HepG2 (cell line): ENCODE data around the gene DIP2C. TPM values are rescaled to one million over a fixed set of nuclear protein-coding genes. Genes with fewer than 3 reads are reported as not detected.

Source experiments
- ATAC-seq: fragments of 200-7000 bp; cut with Tn5 transposase; 3 replicates; pipeline ENCODE4 v1.9.1; 2020; ENCODE audit warnings: mild to moderate bottlenecking, moderate library complexity
- BruUV-seq: library from RNA; stranded (reverse); fragments of 400-500 nt; replicated peaks from 2 replicates; lab custom pipeline; 2021; lab: Mats Ljungman, UMichigan
- CTCF ChIA-PET: fragments of 300-600 bp; formaldehyde crosslinking; extraction: SDS; loops from one replicate; lab custom pipeline; 2021; ENCODE audit warnings: low total read pairs, inconsistent platforms, low intra/inter-chr PET ratio; lab: Yijun Ruan, JAX
- POLR2A ChIA-PET: fragments of 350-600 bp; sonication (Branson Sonifier 250); formaldehyde crosslinking; loops from one replicate; lab custom pipeline; 2020; ENCODE audit warnings: antibody characterized with exemption, inconsistent platforms; lab: Yijun Ruan, JAX
- DNase-seq: peaks from one replicate; pipeline ENCODE4 v3.0.0-alpha.2; 2015; ENCODE audit warnings: low spot score
- FAIRE-seq: peaks from 3 replicates; lab custom pipeline; 2011; peaks lifted over from hg19 to GRCh38; lab: Jason Lieb, UNC
- H2AFZ ChIP-seq: one replicate; pipeline ENCODE4 v1.6.1; 2011; ENCODE audit warnings: low read length, inconsistent platforms
- H3K27ac ChIP-seq: fragments of 300-600 bp; 3 replicates; pipeline ENCODE4 v1.8.0; 2011; ENCODE audit warnings: mixed run types, mild to moderate bottlenecking, mixed read lengths, low read length, inconsistent platforms; ENCODE audit not compliant: insufficient read depth; ENCODE audit errors: extremely low read length
- H3K27me3 ChIP-seq, 2 experiments: fragments of 200-600 bp in 1 of 2; 2 replicates in 1 of 2; 3 replicates in 1 of 2; pipeline versions ENCODE4 v1.6.0 to v1.8.0; 2011; ENCODE audit warnings: low read length in 2 of 2, mild to moderate bottlenecking in 2 of 2, moderate library complexity in 2 of 2, inconsistent platforms in 1 of 2; ENCODE audit not compliant: insufficient read depth in 2 of 2, control insufficient read depth in 1 of 2
- H3K36me3 ChIP-seq, 2 experiments: fragments of 200-600 bp in 1 of 2; replicated peaks in 1 of 2; 2 replicates in 1 of 2; 3 replicates in 1 of 2; pipeline versions ENCODE4 v1.5.1 to v1.8.0; 2011; ENCODE audit warnings: low read length in 2 of 2, inconsistent platforms in 1 of 2; ENCODE audit not compliant: insufficient read depth in 2 of 2, control insufficient read depth in 1 of 2
- H3K4me1 ChIP-seq: 2 replicates; pipeline ENCODE4 v1.5.1; 2012; ENCODE audit warnings: low read length, inconsistent platforms; ENCODE audit not compliant: insufficient read depth
- H3K4me2 ChIP-seq: 2 replicates; pipeline ENCODE4 v1.6.0; 2011; ENCODE audit warnings: low read depth, low read length, inconsistent platforms
- H3K4me3 ChIP-seq, 3 experiments: fragments of 200-600 bp in 1 of 3; sonication (generic), shearing (Covaris generic) in 1 of 3; replicated peaks in 1 of 3; 2 replicates each; pipeline ENCODE4 v1.5.1; 2011 to 2016; ENCODE audit warnings: low read length in 3 of 3, inconsistent platforms in 2 of 3, low read depth in 2 of 3, mild to moderate bottlenecking in 2 of 3, control low read depth in 1 of 3, mixed read lengths in 1 of 3; ENCODE audit not compliant: insufficient read depth in 1 of 3
- H3K79me2 ChIP-seq: one replicate; pipeline ENCODE4 v1.6.1; 2011; ENCODE audit warnings: low read length, inconsistent platforms; ENCODE audit not compliant: insufficient read depth
- H3K9ac ChIP-seq: 2 replicates; pipeline ENCODE4 v1.6.0; 2011; ENCODE audit warnings: mild to moderate bottlenecking, low read depth, low read length, inconsistent platforms; ENCODE audit not compliant: insufficient read depth
- H3K9me3 ChIP-seq: 2 replicates; pipeline ENCODE4 v1.5.1; 2012; ENCODE audit warnings: mild to moderate bottlenecking, low read length
- H4K20me1 ChIP-seq: 2 replicates; pipeline ENCODE4 v1.6.0; 2011; ENCODE audit warnings: inconsistent platforms, mild to moderate bottlenecking, low read length, moderate library complexity; ENCODE audit not compliant: insufficient read depth
- ARID4A ChIP-seq: sonication (generic); formaldehyde crosslinking; IDR thresholded peaks from 2 replicates; pipeline ENCODE4 v1.5.0; 2020; ENCODE audit warnings: mild to moderate bottlenecking, missing genetic modification reagents, borderline replicate concordance
- CHD2 ChIP-seq: IDR thresholded peaks from 2 replicates; pipeline ENCODE4 v1.6.1; 2011; ENCODE audit warnings: low read depth, low read length, improper control_type of control experiment
- EHMT2 ChIP-seq: fragments of 200-600 bp; sonication (generic); IDR thresholded peaks from 2 replicates; pipeline ENCODE4 v1.7.0; 2017; ENCODE audit warnings: antibody characterized with exemption, low read depth, low read length, borderline replicate concordance
- GATAD2A ChIP-seq: IDR thresholded peaks from 2 replicates; pipeline ENCODE4 v1.6.1; 2016
- HOXA7 ChIP-seq: sonication (generic); formaldehyde crosslinking; IDR thresholded peaks from 2 replicates; pipeline ENCODE4 v1.8.1; 2022; ENCODE audit warnings: mild to moderate bottlenecking, missing genetic modification reagents, moderate library complexity
- JDP2 ChIP-seq: sonication (generic); formaldehyde crosslinking; IDR thresholded peaks from 2 replicates; pipeline ENCODE4 v1.8.1; 2022; ENCODE audit warnings: missing genetic modification reagents, borderline replicate concordance
- KDM6A ChIP-seq: IDR thresholded peaks from 2 replicates; pipeline ENCODE4 v1.6.1; 2016; ENCODE audit warnings: low read depth
- KMT2B ChIP-seq: IDR thresholded peaks from 2 replicates; pipeline ENCODE4 v1.6.1; 2016; ENCODE audit warnings: missing genetic modification reagents, missing compliant biosample characterization
- MEF2D ChIP-seq: sonication (generic); formaldehyde crosslinking; IDR thresholded peaks from 2 replicates; pipeline ENCODE4 v1.5.1; 2020; ENCODE audit warnings: mild to moderate bottlenecking, missing genetic modification reagents
- ONECUT2 ChIP-seq: sonication (generic); formaldehyde crosslinking; IDR thresholded peaks from 2 replicates; pipeline ENCODE4 v1.4.0; 2020; ENCODE audit warnings: missing genetic modification reagents
- POLR2A ChIP-seq, 2 experiments: IDR thresholded peaks; 2 replicates each; pipeline ENCODE4 v1.6.1; 2011; ENCODE audit warnings: low read depth in 2 of 2, low read length in 2 of 2, mild to moderate bottlenecking in 1 of 2, moderate library complexity in 1 of 2; ENCODE audit not compliant: insufficient read depth in 1 of 2
- PTBP1 ChIP-seq: fragments of 200-400 bp; formaldehyde crosslinking; IDR thresholded peaks from 2 replicates; pipeline ENCODE4 v1.6.1; 2018; ENCODE audit warnings: low read length, low read depth; ENCODE audit not compliant: poor library complexity, severe bottlenecking
- SMAD1 ChIP-seq: sonication (generic); formaldehyde crosslinking; IDR thresholded peaks from 2 replicates; pipeline ENCODE4 v1.4.0; 2020; ENCODE audit warnings: missing genetic modification reagents, low read depth, mild to moderate bottlenecking, borderline replicate concordance
- TFDP1 ChIP-seq: IDR thresholded peaks from 2 replicates; pipeline ENCODE4 v1.6.1; 2016; ENCODE audit warnings: missing compliant biosample characterization, missing genetic modification reagents, borderline replicate concordance
- U2AF2 ChIP-seq: fragments of 200-400 bp; formaldehyde crosslinking; IDR thresholded peaks from 2 replicates; pipeline ENCODE4 v1.6.1; 2017; ENCODE audit warnings: low read depth, mild to moderate bottlenecking, low read length
- ZNF570 ChIP-seq: sonication (generic); formaldehyde crosslinking; IDR thresholded peaks from 2 replicates; pipeline ENCODE4 v1.4.0; 2020; ENCODE audit warnings: mild to moderate bottlenecking, missing genetic modification reagents, borderline replicate concordance
- ZNF777 ChIP-seq: sonication (generic); formaldehyde crosslinking; IDR thresholded peaks from 2 replicates; pipeline ENCODE4 v1.4.0; 2020; ENCODE audit warnings: missing genetic modification reagents
- ZNF788 ChIP-seq: sonication (generic); formaldehyde crosslinking; IDR thresholded peaks from 2 replicates; pipeline ENCODE4 v1.5.0; 2020; ENCODE audit warnings: mild to moderate bottlenecking, missing genetic modification reagents, borderline replicate concordance
- ZNF879 ChIP-seq: sonication (generic); formaldehyde crosslinking; IDR thresholded peaks from 2 replicates; pipeline ENCODE4 v1.8.1; 2023; ENCODE audit warnings: missing genetic modification reagents
- WGBS: methylation state at CpG from one replicate; pipeline ENCODE4 v1.1.6; 2017; ENCODE audit warnings: low lambda C conversion rate; 5-methylcytosine and 5-hydroxymethylcytosine counted together
- in situ Hi-C: cut with HindIII; loops from 2 replicates; pipeline ENCODE4 v1.10.0; 2017; ENCODE audit warnings: low pct_unique_long_range_greater_than_20kb; ENCODE audit not compliant: extremely low pct_ligation_motif_present
- intact Hi-C: fragments of 100-400 bp; cut with micrococcal nuclease; formaldehyde crosslinking; loops from one replicate; pipeline ENCODE4 v1.10.0; 2022; ENCODE audit not compliant: unreplicated experiment
- polyA plus RNA-seq, 8 experiments: library from polyadenylated mRNA; depleted of rRNA in 3 of 8; stranded (reverse) in 7 of 8; unstranded in 1 of 8; fragments of >200 nt; fragmentation: Illumina TruSeq in 4 of 8; extraction: Trizol in 4 of 8; gene quantifications; 2 replicates each; pipeline versions ENCODE4 v1.2.1 to v1.2.3, GENCODE V29; 2011 to 2016; ENCODE audit warnings: low read depth in 4 of 8, missing spikeins in 1 of 8, mixed read lengths in 1 of 8; ENCODE audit not compliant: insufficient read depth in 1 of 8
- total RNA-seq, 5 experiments: library from RNA; depleted of rRNA; stranded (reverse); fragments of >200 nt; fragmentation: Illumina TruSeq; extraction: Trizol; gene quantifications; 2 replicates each; pipeline ENCODE4 v1.2.3, GENCODE V29; 2016; ENCODE audit warnings: low read depth in 1 of 5
- TF ChIP-seq, protein P1 (sequence below): sonication (generic); formaldehyde crosslinking; IDR thresholded peaks from 2 replicates; pipeline ENCODE4 v1.4.0; 2020; ENCODE audit warnings: missing genetic modification reagents

DIP2C gene
- total and polyA plus RNA-seq, 2 of the 13 experiments (the other 11 are each of a cell fraction or from before 2014, with no cell fraction given) = 2.2 to 2.7 TPM

DNA sequence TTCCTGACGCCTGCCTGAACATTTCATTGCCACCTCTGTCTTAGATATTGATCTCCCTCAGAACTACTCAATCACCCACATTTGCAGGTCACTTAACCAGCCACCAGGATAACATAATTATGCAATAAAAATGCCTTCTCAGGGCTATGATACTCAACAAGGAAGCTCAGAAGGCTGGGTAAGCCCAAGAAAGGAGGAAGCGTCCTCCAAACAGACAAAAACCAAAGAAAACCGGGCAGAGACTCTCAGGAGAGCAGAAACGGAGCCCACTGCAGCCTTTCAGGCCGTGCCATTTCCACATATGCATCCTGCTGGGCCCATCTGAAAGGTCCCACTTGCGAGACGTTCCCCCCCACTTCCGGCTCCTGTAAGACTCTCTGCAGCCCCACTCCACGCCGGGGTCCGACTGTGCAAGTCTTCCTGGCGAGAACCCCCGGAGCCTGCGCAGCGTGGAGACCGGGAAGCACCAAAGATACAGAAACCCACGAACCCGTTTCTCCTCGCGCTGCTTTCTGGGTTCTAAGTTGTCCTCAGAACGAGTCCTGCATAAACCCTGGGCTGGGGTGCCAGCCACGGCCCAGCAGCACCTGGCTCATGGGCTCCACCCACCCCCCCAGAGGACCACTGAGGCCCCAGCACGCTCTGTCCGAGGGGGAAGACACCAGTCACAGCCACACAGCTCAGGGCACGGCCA lies 83.7 kb downstream of the DIP2C start:
- no TSS peak for BruUV-seq
- Histone ChIP-seq H2AFZ (no peak overlapping the region), H3K4me3 (no peak overlapping the region), H3K4me2 (no peak overlapping the region), H3K4me1 (no peaks in the 10 kb centered on the region), H3K79me2 (no peaks in the 10 kb centered on the region), H4K20me1 (0 out of 2 replicates have a peak, but pooled peaks cover 3% of the 10 kb centered on the region), H3K36me3 (no peaks in the 10 kb centered on the region), H3K27ac (no peak overlapping the region), H3K9me3 (no peaks in the 10 kb centered on the region), H3K9ac (no peak overlapping the region), H3K27me3 (no peaks in the 10 kb centered on the region)
- no peak for TF ChIP-seq ARID4A (CRISPR knock-in tag)
- TF ChIP-seq PTBP1 = no peak
- TF ChIP-seq CHD2 = no peak
- TF ChIP-seq ZNF777 (CRISPR knock-in tag) = no peak
- no peak for TF ChIP-seq U2AF2
- TF ChIP-seq EHMT2 = no peak
- no peak for TF ChIP-seq KDM6A (CRISPR knock-in tag)
- TF ChIP-seq, protein P1, sequence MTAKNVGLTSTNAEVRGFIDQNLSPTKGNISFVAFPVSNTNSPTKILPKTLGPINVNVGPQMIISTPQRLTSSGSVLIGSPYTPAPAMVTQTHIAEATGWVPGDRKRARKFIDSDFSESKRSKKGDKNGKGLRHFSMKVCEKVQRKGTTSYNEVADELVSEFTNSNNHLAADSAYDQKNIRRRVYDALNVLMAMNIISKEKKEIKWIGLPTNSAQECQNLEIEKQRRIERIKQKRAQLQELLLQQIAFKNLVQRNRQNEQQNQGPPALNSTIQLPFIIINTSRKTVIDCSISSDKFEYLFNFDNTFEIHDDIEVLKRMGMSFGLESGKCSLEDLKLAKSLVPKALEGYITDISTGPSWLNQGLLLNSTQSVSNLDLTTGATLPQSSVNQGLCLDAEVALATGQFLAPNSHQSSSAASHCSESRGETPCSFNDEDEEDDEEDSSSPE (CRISPR knock-in tag) = no peak
- TF ChIP-seq TFDP1 (CRISPR knock-in tag) = no peak
- TF ChIP-seq ZNF788 (CRISPR knock-in tag) = no peak
- no peak for TF ChIP-seq ZNF570 (CRISPR knock-in tag)
- no peak for TF ChIP-seq SMAD1 (CRISPR knock-in tag)
- no peak for TF ChIP-seq ZNF879 (CRISPR knock-in tag)
- no peak for TF ChIP-seq JDP2
- no peak for TF ChIP-seq GATAD2A
- no peak for TF ChIP-seq KMT2B (CRISPR knock-in tag)
- no peak for TF ChIP-seq ONECUT2
- no peak for TF ChIP-seq MEF2D
- no peak for TF ChIP-seq HOXA7 (CRISPR knock-in tag)
- TF ChIP-seq POLR2A (IDR thresholded peaks at IDR 0.05; ENCODE audit: insufficient read depth in 1 of 2, low read depth in 2 of 2, low read length in 2 of 2) = no peak
- ChIA-PET CTCF (no interaction called here), POLR2A (no interaction called here)
- in situ Hi-C loops = no loop called here
- intact Hi-C loops = no loop called here
- WGBS = 85% methylated on average over 25 of the region's 25 CpGs
- DNase-seq (no peak), FAIRE-seq (no peak), ATAC-seq (no peak)
